NCI-H1048 (cell line): Measurements from ENCODE around the gene EPB41L3.
"Not testable (repeated sequence)": the region's sequence is repeated elsewhere in the genome, so short reads cannot be mapped to it uniquely, and the experiment has no call there.

ENCODE experiments used
- DNase-seq: peaks from one replicate; lab custom pipeline; 2025; lab: John Stamatoyannopoulos, UW

The EPB41L3 gene

GRCh38 chr18:5530629-5531178, 13.1 kb downstream of the EPB41L3 start:
- no peak for DNase-seq

- no peak for DNase-seq
Observed at GRCh38 chr18:5529471-5529870, 14.3 kb downstream of the EPB41L3 start.

GRCh38 chr18:5527603-5528002, 16.2 kb downstream of the EPB41L3 start:
- DNase-seq, result no peak

- no peak for DNase-seq
Observed at GRCh38 chr18:5524660-5525059, 19.1 kb downstream of the EPB41L3 start.

GRCh38 chr18:5521000-5521399, 22.8 kb downstream of the EPB41L3 start:
- DNase-seq, result no peak

GRCh38 chr18:5520464-5520863, 23.3 kb downstream of the EPB41L3 start:
- no peak for DNase-seq

GRCh38 chr18:5519448-5520298, 24.1 kb downstream of the EPB41L3 start:
- no peak for DNase-seq

GRCh38 chr18:5518899-5519371, 24.9 kb downstream of the EPB41L3 start:
- no peak for DNase-seq

GRCh38 chr18:5518179-5518770, 25.5 kb downstream of the EPB41L3 start:
- no peak for DNase-seq

GRCh38 chr18:5516841-5517240, 27.0 kb downstream of the EPB41L3 start:
- DNase-seq, result no peak

- no peak for DNase-seq
Observed at GRCh38 chr18:5515011-5515784, 28.6 kb downstream of the EPB41L3 start.

- no peak for DNase-seq
Observed at GRCh38 chr18:5513947-5514346, 29.9 kb downstream of the EPB41L3 start.

GRCh38 chr18:5512176-5512575, 31.6 kb downstream of the EPB41L3 start:
- DNase-seq, result no peak

- DNase-seq, result not testable (repeated sequence)
Observed at GRCh38 chr18:5511541-5511940, 32.3 kb downstream of the EPB41L3 start.

GRCh38 chr18:5510135-5510846, 33.5 kb downstream of the EPB41L3 start:
- DNase-seq, result no peak

- DNase-seq, result no peak
Observed at GRCh38 chr18:5508821-5509220, 35.0 kb downstream of the EPB41L3 start.

- no peak for DNase-seq
Observed at GRCh38 chr18:5507756-5508155, 36.0 kb downstream of the EPB41L3 start.

- no peak for DNase-seq
Observed at GRCh38 chr18:5506174-5506573, 37.6 kb downstream of the EPB41L3 start.

GRCh38 chr18:5503740-5504139, 40.1 kb downstream of the EPB41L3 start:
- DNase-seq, result no peak

GRCh38 chr18:5500158-5500939, 43.4 kb downstream of the EPB41L3 start:
- DNase-seq, result no peak

GRCh38 chr18:5498452-5498851, 45.3 kb downstream of the EPB41L3 start:
- no peak for DNase-seq
